WTC11 (cell line): ENCODE data around the gene SH3TC1. TPM values are rescaled to one million over a fixed set of nuclear protein-coding genes. Genes with fewer than 3 reads are reported as not detected.

Experiments used
- ATAC-seq: fragments of 200-7000 bp; cut with Tn5 transposase; 2 replicates; pipeline ENCODE4 v1.10.0; 2021; ENCODE audit warnings: mild to moderate bottlenecking, moderate library complexity
- CTCF ChIA-PET: fragments of 300-600 bp; sonication (Branson Sonifier 250); formaldehyde crosslinking; loops from one replicate; lab custom pipeline; 2021; ENCODE audit warnings: antibody characterized with exemption; lab: Charles Lee
- POLR2A ChIA-PET: fragments of 350-600 bp; sonication (Branson Sonifier 250); formaldehyde crosslinking; loops from one replicate; lab custom pipeline; 2021; ENCODE audit warnings: antibody characterized with exemption; lab: Charles Lee
- DNase-seq: peaks from one replicate; pipeline ENCODE4 v3.0.0; 2021; ENCODE audit warnings: low spot score
- H3K27ac Mint-ChIP-seq: 2 replicates; pipeline ENCODE4 v1.8.0; 2021; ENCODE audit warnings: mixed read lengths
- H3K27me3 Mint-ChIP-seq: 2 replicates; pipeline ENCODE4 v1.8.0; 2021; ENCODE audit warnings: low read depth, mild to moderate bottlenecking, moderate library complexity, mixed read lengths
- H3K36me3 Mint-ChIP-seq: 2 replicates; pipeline ENCODE4 v1.8.0; 2021; ENCODE audit warnings: mixed read lengths
- H3K4me1 Mint-ChIP-seq: 2 replicates; pipeline ENCODE4 v1.8.0; 2022; ENCODE audit warnings: mixed read lengths
- H3K4me3 Mint-ChIP-seq: 2 replicates; pipeline ENCODE4 v1.8.0; 2021; ENCODE audit warnings: mild to moderate bottlenecking, moderate library complexity, mixed read lengths
- H3K9me3 Mint-ChIP-seq: 2 replicates; pipeline ENCODE4 v1.8.0; 2021; ENCODE audit warnings: mixed read lengths
- ATF2 ChIP-seq: sonication (generic); formaldehyde crosslinking; IDR thresholded peaks from 2 replicates; pipeline ENCODE4 v1.8.1; 2022; ENCODE audit warnings: low read depth, missing genetic modification reagents, borderline replicate concordance
- CREM ChIP-seq: sonication (generic); formaldehyde crosslinking; IDR thresholded peaks from 2 replicates; pipeline ENCODE4 v1.8.1; 2022; ENCODE audit warnings: mild to moderate bottlenecking, missing genetic modification reagents, moderate library complexity
- CTCF ChIP-seq: fragments of 200-600 bp; IDR thresholded peaks from 2 replicates; pipeline ENCODE4 v1.8.0; 2022; ENCODE audit warnings: antibody characterized with exemption
- EMX1 ChIP-seq: fragments of 250-450 bp; sonication (Bioruptor Pico); IDR thresholded peaks from 2 replicates; pipeline ENCODE4 v1.8.0; 2021; ENCODE audit warnings: mild to moderate bottlenecking
- ETV6 ChIP-seq: sonication (generic); formaldehyde crosslinking; IDR thresholded peaks from 2 replicates; pipeline ENCODE4 v1.8.1; 2022; ENCODE audit warnings: mild to moderate bottlenecking, missing genetic modification reagents
- HMGA2 ChIP-seq: fragments of 250-450 bp; sonication (Bioruptor Pico); IDR thresholded peaks from 2 replicates; pipeline ENCODE4 v1.4.0; 2021; ENCODE audit warnings: mild to moderate bottlenecking, moderate library complexity
- JUN ChIP-seq: sonication (generic); formaldehyde crosslinking; IDR thresholded peaks from 2 replicates; pipeline ENCODE4 v1.8.0; 2023; ENCODE audit warnings: mild to moderate bottlenecking, missing genetic modification reagents
- MAX ChIP-seq: sonication (generic); formaldehyde crosslinking; IDR thresholded peaks from 2 replicates; pipeline ENCODE4 v1.8.0; 2022; ENCODE audit warnings: mild to moderate bottlenecking, missing genetic modification reagents
- MXD4 ChIP-seq: fragments of 250-450 bp; sonication (Bioruptor Pico); IDR thresholded peaks from 2 replicates; pipeline ENCODE4 v1.8.0; 2021; ENCODE audit warnings: mild to moderate bottlenecking, moderate library complexity, borderline replicate concordance
- MYBL2 ChIP-seq: sonication (generic); formaldehyde crosslinking; IDR thresholded peaks from 2 replicates; pipeline ENCODE4 v1.8.1; 2023; ENCODE audit warnings: mild to moderate bottlenecking, moderate library complexity, missing genetic modification reagents
- PRDM15 ChIP-seq: sonication (generic); formaldehyde crosslinking; IDR thresholded peaks from 2 replicates; pipeline ENCODE4 v1.8.0; 2022; ENCODE audit warnings: missing genetic modification reagents
- RORB ChIP-seq: fragments of 250-450 bp; sonication (Bioruptor Pico); IDR thresholded peaks from 2 replicates; pipeline ENCODE4 v1.9.0; 2021; ENCODE audit warnings: mild to moderate bottlenecking
- SP1 ChIP-seq: sonication (generic); formaldehyde crosslinking; conservative IDR thresholded peaks from 2 replicates; pipeline ENCODE4 v1.8.1; 2022; ENCODE audit warnings: missing genetic modification reagents
- STAT6 ChIP-seq: sonication (generic); formaldehyde crosslinking; conservative IDR thresholded peaks from 2 replicates; pipeline ENCODE4 v1.8.1; 2023; ENCODE audit warnings: mild to moderate bottlenecking, low read depth, missing genetic modification reagents, moderate library complexity
- USF2 ChIP-seq: sonication (generic); formaldehyde crosslinking; IDR thresholded peaks from 2 replicates; pipeline ENCODE4 v1.8.1; 2023; ENCODE audit warnings: mild to moderate bottlenecking, missing genetic modification reagents, moderate library complexity
- ZBTB43 ChIP-seq: sonication (generic); formaldehyde crosslinking; IDR thresholded peaks from 2 replicates; pipeline ENCODE4 v1.8.1; 2023; ENCODE audit warnings: mild to moderate bottlenecking, missing genetic modification reagents
- ZMAT4 ChIP-seq: fragments of 250-450 bp; sonication (Bioruptor Pico); IDR thresholded peaks from 2 replicates; pipeline ENCODE4 v1.9.0; 2021; ENCODE audit warnings: mild to moderate bottlenecking
- ZNF138 ChIP-seq: sonication (generic); formaldehyde crosslinking; conservative IDR thresholded peaks from 2 replicates; pipeline ENCODE4 v1.8.1; 2022; ENCODE audit warnings: mild to moderate bottlenecking, moderate library complexity, missing genetic modification reagents
- ZNF219 ChIP-seq: sonication (generic); formaldehyde crosslinking; IDR thresholded peaks from 2 replicates; pipeline ENCODE4 v1.8.0; 2023; ENCODE audit warnings: missing genetic modification reagents, mild to moderate bottlenecking, borderline replicate concordance
- ZNF423 ChIP-seq: fragments of 250-450 bp; sonication (Bioruptor Pico); IDR thresholded peaks from 2 replicates; pipeline ENCODE4 v2.1.2; 2022; ENCODE audit warnings: mild to moderate bottlenecking, moderate library complexity
- total RNA-seq: library from RNA; stranded (reverse); gene quantifications from 3 replicates; pipeline ENCODE4 v1.2.3, GENCODE V29; 2021

The SH3TC1 gene
- total RNA-seq, 1 experiment from 2014 or later: 0.42 TPM

- POLR2A ChIA-PET: no interaction called here
- Mint-ChIP-seq H3K36me3 (no peaks in the 10 kb centered on the region), H3K4me1 (no peaks in the 10 kb centered on the region), H3K27ac (no peak overlapping the region), H3K9me3 (no peaks in the 10 kb centered on the region), H3K27me3 (no peaks in the 10 kb centered on the region; the same call in 1 of the 2 replicates), H3K4me3 (no peak overlapping the region)
- CTCF ChIA-PET: interaction anchor here (0.7 to 3.2 kb wide), 9 partner anchors 10 to 170 kb away, joined by 3 to 30 read pairs (median 3); partner anchors contain the start of gene HTRA3
- ATAC-seq: no peak
- TF ChIP-seq USF2 (CRISPR knock-in tag): no peak
- no peak for TF ChIP-seq ZNF219
- no peak for TF ChIP-seq STAT6
- no peak for TF ChIP-seq MXD4
- no peak for TF ChIP-seq MYBL2 (CRISPR knock-in tag)
- no peak for DNase-seq
These were observed 42.2 kb downstream of the SH3TC1 start for GRCh38 chr4:8241211-8241779.

- Mint-ChIP-seq H3K4me3 (no peak overlapping the region), H3K4me1 (no peaks in the 10 kb centered on the region), H3K27me3 (no peaks in the 10 kb centered on the region; the same call in 1 of the 2 replicates), H3K9me3 (no peaks in the 10 kb centered on the region), H3K27ac (no peak overlapping the region), H3K36me3 (no peaks in the 10 kb centered on the region)
- DNase-seq (peak; percentile 95), ATAC-seq (peak; percentile 89)
- CTCF ChIA-PET: interaction anchor here (0.6 to 3.2 kb wide), 42 partner anchors 9 to 365 kb away, joined by 3 to 30 read pairs (median 4); partner anchors contain the start of gene HTRA3
- POLR2A ChIA-PET: interaction anchor here (0.9 kb wide), 1 partner anchor 65 kb away, joined by 5 read pairs; no protein-coding TSS in a partner anchor
- TF ChIP-seq ZBTB43 (CRISPR knock-in tag) (no peak), ATF2 (CRISPR knock-in tag) (no peak), ZNF423 (CRISPR knock-in tag) (0 out of 2 replicates have a peak, but pooled peaks have one; percentile 34), ZNF138 (CRISPR knock-in tag) (no peak), CREM (no peak), MAX (CRISPR knock-in tag) (peak; percentile 69; the same call in 1 of the 2 replicates), SP1 (CRISPR knock-in tag) (no peak; the same call in 1 of the 2 replicates), JUN (no peak), CTCF (peak; percentile 96), ZNF219 (no peak), EMX1 (no peak), ETV6 (CRISPR knock-in tag) (peak; percentile 38; the same call in 1 of the 2 replicates), PRDM15 (peak; percentile 42; the same call in 1 of the 2 replicates), HMGA2 (no peak), ZMAT4 (no peak), RORB (CRISPR knock-in tag) (no peak)
These were observed 43.0 kb downstream of the SH3TC1 start for GRCh38 chr4:8241895-8242696.
